ENCODE data around the gene WDR64. TPM values are rescaled to one million over a fixed set of nuclear protein-coding genes. Genes with fewer than 3 reads are reported as not detected.

The WDR64 gene
- total and polyA plus RNA-seq, 4 donors, result 0.02 to 0.70 (median 0.17) TPM

- Histone ChIP-seq H3K4me1 (ENCODE audit: control insufficient read depth in 4 of 4, insufficient read depth in 4 of 4, low read length in 3 of 4) (peaks cover 5 to 12% (median 11%) of the 10 kb centered on the region in 4 donors), H3K27ac (ENCODE audit: low read depth in 1 of 2, low read length in 2 of 2) (no peak overlapping the region), H3K9ac (ENCODE audit: low read depth in 1 of 2, low read length in 2 of 2) (no peak overlapping the region), H3K4me3 (ENCODE audit: low read depth in 1 of 3, low read length in 3 of 3) (peak overlapping the region in 1 of 3 donors; percentile 58), H3K9me3 (ENCODE audit: control insufficient read depth in 4 of 4, low read length in 3 of 4) (no peaks in the 10 kb centered on the region), H3K27me3 (ENCODE audit: control insufficient read depth in 4 of 4, insufficient read depth in 4 of 4, low read length in 3 of 4) (no peaks in the 10 kb centered on the region), H3K36me3 (ENCODE audit: control insufficient read depth in 4 of 4, insufficient read depth in 3 of 4, low read depth in 1 of 4, low read length in 3 of 4) (no peaks in the 10 kb centered on the region)
- DNase-seq (ENCODE audit: low spot score), result no peak
- TF ChIP-seq HNF4A (conservative IDR thresholded peaks at IDR 0.05), result no peak
- TF ChIP-seq RAD21 (IDR thresholded peaks at IDR 0.05), result no peak
- no peak for TF ChIP-seq GABPA (IDR thresholded peaks at IDR 0.05 in 1 of 2, conservative IDR thresholded peaks at IDR 0.05 in 1 of 2)
- no peak for TF ChIP-seq JUND (IDR thresholded peaks at IDR 0.05)
- TF ChIP-seq TAF1 (conservative IDR thresholded peaks at IDR 0.05), result no peak
- no peak for TF ChIP-seq FOXA2 (IDR thresholded peaks at IDR 0.05)
- no peak for TF ChIP-seq SP1 (IDR thresholded peaks at IDR 0.05)
- no peak for TF ChIP-seq FOXA1 (IDR thresholded peaks at IDR 0.05)
- WGBS, result 10% methylated on average over 13 of the region's 13 CpGs
Measured at GRCh38 chr1:241848686-241849344, 196.7 kb downstream of the WDR64 start.

DNA sequence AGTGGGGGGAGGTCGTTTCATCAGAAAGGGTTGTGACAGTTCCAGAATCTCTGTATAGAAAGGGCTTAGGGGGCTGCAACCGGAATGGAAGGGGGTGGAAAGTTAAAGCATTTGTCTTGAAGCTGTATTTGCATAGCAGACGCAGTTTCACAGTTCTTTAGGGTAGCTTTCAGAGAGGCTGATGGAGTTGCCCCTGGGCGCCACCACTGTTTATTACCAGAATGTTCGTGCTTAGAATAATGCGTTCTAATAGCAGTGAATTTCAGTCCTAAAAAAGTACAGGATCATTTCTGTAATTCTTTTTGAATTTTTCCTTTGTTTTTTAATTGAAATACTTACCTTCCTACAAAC is 197.2 kb downstream of the WDR64 start:
- TF ChIP-seq FOXA2 (IDR thresholded peaks at IDR 0.05) (no peak), FOXA1 (IDR thresholded peaks at IDR 0.05) (no peak), HNF4G (IDR thresholded peaks at IDR 0.05) (no peak), YY1 (IDR thresholded peaks at IDR 0.05) (no peak), SP1 (IDR thresholded peaks at IDR 0.05) (no peak), ZBTB33 (IDR thresholded peaks at IDR 0.05) (no peak), GABPA (IDR thresholded peaks at IDR 0.05 in 1 of 2, conservative IDR thresholded peaks at IDR 0.05 in 1 of 2) (no peak)
- Histone ChIP-seq H3K9ac (ENCODE audit: low read depth in 1 of 2, low read length in 2 of 2) (no peak overlapping the region), H3K27ac (ENCODE audit: low read depth in 1 of 2, low read length in 2 of 2) (no peak overlapping the region), H3K9me3 (ENCODE audit: control insufficient read depth in 4 of 4, low read length in 3 of 4) (no peaks in the 10 kb centered on the region), H3K4me1 (ENCODE audit: control insufficient read depth in 4 of 4, insufficient read depth in 4 of 4, low read length in 3 of 4) (peaks cover 5 to 12% (median 11%) of the 10 kb centered on the region in 4 donors), H3K27me3 (ENCODE audit: control insufficient read depth in 4 of 4, insufficient read depth in 4 of 4, low read length in 3 of 4) (no peaks in the 10 kb centered on the region), H3K4me3 (ENCODE audit: low read depth in 1 of 3, low read length in 3 of 3) (no peak overlapping the region), H3K36me3 (ENCODE audit: control insufficient read depth in 4 of 4, insufficient read depth in 3 of 4, low read depth in 1 of 4, low read length in 3 of 4) (no peaks in the 10 kb centered on the region)
- DNase-seq (ENCODE audit: low spot score), result no peak
- WGBS, result 73% methylated on average over 6 of the region's 6 CpGs

Other genes starting within 250 kb of the WDR64 start
- gene FH, start 132.5 kb upstream of the WDR64 start, total RNA-seq, result 100 to 1,000 TPM in 1 of 2 donors, 10 to 100 TPM in 1; 68.3 to 140 TPM
- gene FH, start 132.5 kb upstream of the WDR64 start, polyA plus RNA-seq, result 100 to 1,000 TPM in 1 of 2 donors, 10 to 100 TPM in 1; 99.6 to 145 TPM
- 10 to 100 TPM; 10.2 to 24.7 TPM for gene KMO, start 119.9 kb upstream of the WDR64 start, total RNA-seq
- gene KMO, start 119.9 kb upstream of the WDR64 start, polyA plus RNA-seq, result 10 to 100 TPM; 14.5 to 37.3 TPM
- 1 to 10 TPM; 5.6 to 8.1 TPM for gene CHML, start 11.9 kb upstream of the WDR64 start, total RNA-seq
- gene CHML, start 11.9 kb upstream of the WDR64 start, polyA plus RNA-seq, result 1 to 10 TPM in 1 of 2 donors, under 1 TPM in 1; 0.53 to 1.0 TPM
- 10 to 100 TPM; 17.7 to 19.1 TPM for gene OPN3, start 11.9 kb upstream of the WDR64 start, total RNA-seq
- 10 to 100 TPM; 11.3 to 13.3 TPM for gene OPN3, start 11.9 kb upstream of the WDR64 start, polyA plus RNA-seq
- 10 to 100 TPM in 1 of 2 donors, under 1 TPM in 1; 0.25 to 16.2 TPM for gene EXO1, start 195.9 kb downstream of the WDR64 start, total RNA-seq
- gene EXO1, start 195.9 kb downstream of the WDR64 start, polyA plus RNA-seq, result under 1 TPM; 0.44 to 0.51 TPM

All from liver (tissue), 9 donors.